Stimulated activated naive CD8-positive, alpha-beta T cell treated with anti-CD3 and anti-CD28 coated beads, Interleukin-15, Interleukin-2, amounts not matched to agents 100 U/mL and 50 U/mL, for 24 hours (primary cell): Measurements from ENCODE around the gene FLOT1.

Experiments
- ATAC-seq: fragments of 150-1000 bp; cut with Tn5 transposase; one replicate; pipeline ENCODE4 v1.10.0; 2021
- DNase-seq: peaks from one replicate; pipeline ENCODE4 v3.0.0; 2021

Gene FLOT1

DNA sequence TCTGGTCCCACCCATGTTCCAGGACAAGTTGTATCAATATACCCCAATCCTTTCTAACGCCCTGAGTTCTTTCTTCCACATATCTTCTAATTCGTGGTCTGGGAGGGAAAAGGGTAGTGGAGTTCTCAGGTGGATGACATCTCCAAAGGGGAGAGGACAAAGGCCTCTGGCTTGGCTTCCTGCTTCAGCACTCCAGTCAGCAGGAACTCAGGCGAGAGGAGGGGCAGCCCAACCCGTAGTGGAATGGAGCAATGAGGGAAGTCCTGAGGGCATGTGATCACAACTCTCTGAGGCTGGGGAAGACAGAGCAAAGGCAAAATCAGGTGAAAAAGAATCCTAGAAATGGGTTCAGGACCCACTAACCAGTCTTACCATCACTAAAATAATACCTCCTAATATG, 42.1 kb downstream of the FLOT1 start:
- no peak for DNase-seq

GRCh38 chr6:30696432-30696831, 46.1 kb downstream of the FLOT1 start:
- DNase-seq (no peak), ATAC-seq (no peak)

More for the DNA sequence above, 42.1 kb downstream of the FLOT1 start:
- no peak for ATAC-seq

- no peak for DNase-seq
- no peak for ATAC-seq
Measured at GRCh38 chr6:30691208-30691847, 51.2 kb downstream of the FLOT1 start.

GRCh38 chr6:30690403-30691207, 51.9 kb downstream of the FLOT1 start, which contains the start of gene NRM:
Gene NRM (minus strand): TSS chr6:30690984. CDS start chr6:30690974, 10 bp downstream.
- DNase-seq (peak; percentile 89), ATAC-seq (peak; percentile 44)

GRCh38 chr6:30689985-30690384, 52.5 kb downstream of the FLOT1 start:
- no peak for DNase-seq
- no peak for ATAC-seq

- DNase-seq (no peak), ATAC-seq (no peak)
Measured at GRCh38 chr6:30689022-30689865, 53.2 kb downstream of the FLOT1 start.

GRCh38 chr6:30688569-30688968, 53.9 kb downstream of the FLOT1 start:
- DNase-seq (peak; percentile 20), ATAC-seq (no peak)

DNA sequence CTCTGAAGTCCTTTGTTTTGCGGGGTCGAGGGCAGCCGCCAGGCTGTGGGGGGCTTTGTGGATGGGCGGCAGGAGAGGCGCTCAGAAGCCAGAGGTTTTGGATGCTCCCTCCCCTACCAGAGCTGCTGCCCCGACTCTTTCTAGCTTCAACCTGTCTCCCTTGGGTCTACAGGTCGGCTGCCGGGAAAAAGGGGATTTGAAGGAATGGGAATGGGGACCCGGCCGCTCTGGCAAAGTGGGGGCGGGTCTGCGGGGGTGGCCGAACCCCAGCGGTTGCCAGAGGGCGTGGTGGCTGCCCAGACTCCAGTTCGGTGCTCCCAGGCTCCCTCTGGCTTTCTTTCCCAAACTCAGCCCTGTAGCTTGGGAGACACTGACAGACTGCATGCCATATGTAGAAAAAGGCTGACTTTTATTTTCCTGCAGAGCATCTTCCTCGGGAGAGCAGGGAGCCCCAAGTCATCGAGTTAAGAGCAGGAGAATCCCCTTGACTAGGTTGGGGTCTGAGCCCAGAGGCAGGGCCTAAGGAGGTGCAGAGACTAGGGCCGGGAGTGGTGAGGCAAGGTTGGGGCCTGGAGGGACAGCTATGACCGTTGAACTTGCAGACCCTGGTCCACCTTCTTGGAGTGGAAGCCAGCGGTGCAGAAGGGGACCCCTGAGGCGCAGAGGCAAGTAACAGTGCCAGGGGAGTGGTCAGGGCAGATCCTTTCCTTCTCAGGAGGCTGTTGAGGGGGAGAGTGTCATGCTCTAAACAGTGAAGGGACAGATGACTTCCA, 54.6 kb downstream of the FLOT1 start:
- DNase-seq = peak; percentile 19

DNA sequence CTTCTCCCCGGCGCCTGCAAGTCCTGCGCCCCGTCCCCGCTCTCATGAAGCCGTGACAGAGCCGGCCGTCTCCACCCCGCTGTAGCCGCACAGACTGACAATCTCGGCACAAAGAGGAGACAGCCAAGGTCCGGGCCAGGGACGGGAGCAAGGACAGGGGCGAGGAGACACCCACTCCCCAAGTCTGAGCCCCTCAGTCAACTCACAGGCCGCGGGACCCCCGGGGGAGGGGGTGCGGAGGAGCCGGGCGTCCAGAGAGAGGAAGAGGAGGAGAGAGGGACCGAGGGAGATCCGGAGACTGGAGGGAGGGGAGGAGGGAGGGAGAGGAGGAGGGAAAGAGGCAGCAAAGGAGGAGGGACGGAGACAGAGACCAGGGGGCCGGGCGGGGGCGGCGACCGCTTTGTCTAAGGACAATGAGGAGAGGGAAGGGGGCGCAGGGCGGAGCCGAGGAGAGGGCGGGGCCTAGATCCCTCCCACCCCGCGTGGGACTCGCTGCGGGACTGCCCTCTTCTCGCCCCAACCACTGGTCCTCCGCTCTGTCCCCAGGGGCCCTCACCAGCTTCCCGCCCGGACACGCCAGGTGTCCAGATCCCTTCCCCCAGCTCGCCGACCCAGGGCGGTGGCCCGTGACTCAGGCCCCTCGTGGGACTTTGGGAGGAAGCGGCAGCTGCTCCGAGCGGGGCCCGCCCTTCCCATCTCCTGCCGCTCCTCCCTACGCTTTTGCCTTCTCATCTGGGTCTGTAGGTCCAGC, 55.4 kb downstream of the FLOT1 start:
- peak; percentile 21 for ATAC-seq
- DNase-seq = peak; percentile 90

More for the DNA sequence above, 54.6 kb downstream of the FLOT1 start:
- ATAC-seq = no peak

GRCh38 chr6:30686009-30686907, 56.2 kb downstream of the FLOT1 start, which contains the start of gene PPP1R18:
Gene PPP1R18 (minus strand): TSS chr6:30686645. CDS start chr6:30686018, 627 bp downstream.
- DNase-seq = peak; percentile 90
- ATAC-seq = peak; percentile 33

DNA sequence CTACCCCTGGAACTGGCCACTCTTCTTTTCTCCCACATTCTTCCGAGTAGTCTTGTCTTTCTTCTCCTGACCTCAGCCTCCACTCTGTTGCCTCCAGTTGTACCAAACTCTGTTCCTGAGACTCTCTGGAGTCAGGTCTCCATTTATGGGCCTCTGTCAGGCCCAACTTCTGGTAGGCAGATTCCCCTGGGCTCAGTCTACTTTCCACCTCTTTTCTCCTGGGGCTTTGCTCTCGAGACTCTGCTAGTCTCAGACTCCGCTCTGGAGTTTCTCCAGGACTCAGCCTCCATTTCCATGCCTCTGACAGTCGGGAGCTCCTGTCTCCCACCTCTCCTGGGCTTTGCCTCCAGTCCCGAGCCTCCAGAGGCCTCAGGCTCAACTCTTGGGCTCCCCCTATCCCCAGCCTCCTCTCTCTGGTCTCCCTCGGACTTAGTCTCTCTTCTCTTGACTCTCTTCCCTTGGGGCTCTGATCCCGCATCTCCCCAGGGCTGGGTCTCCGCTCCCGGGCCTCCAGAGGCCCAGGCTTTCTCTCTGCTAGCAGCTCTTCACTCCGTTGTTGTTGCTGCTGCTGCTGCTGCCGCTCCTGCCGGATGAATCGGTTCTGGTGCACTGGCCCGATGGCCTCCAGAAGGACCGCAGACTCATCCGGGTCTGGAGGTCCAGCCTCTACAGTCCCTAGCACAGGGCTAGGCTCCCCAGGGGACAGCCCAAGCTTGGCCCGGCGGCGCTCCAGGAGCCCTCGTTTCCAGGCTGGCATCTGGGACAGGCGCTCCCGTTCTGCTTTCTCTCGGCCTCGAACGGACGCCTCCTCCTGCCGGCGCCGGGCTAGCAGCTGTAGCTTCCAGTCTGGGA, 57.1 kb downstream of the FLOT1 start:
- ATAC-seq = no peak
- DNase-seq = peak; percentile 41

- peak; percentile 66 for DNase-seq
- ATAC-seq = no peak
Measured at GRCh38 chr6:30684386-30685156, 57.9 kb downstream of the FLOT1 start.

DNA sequence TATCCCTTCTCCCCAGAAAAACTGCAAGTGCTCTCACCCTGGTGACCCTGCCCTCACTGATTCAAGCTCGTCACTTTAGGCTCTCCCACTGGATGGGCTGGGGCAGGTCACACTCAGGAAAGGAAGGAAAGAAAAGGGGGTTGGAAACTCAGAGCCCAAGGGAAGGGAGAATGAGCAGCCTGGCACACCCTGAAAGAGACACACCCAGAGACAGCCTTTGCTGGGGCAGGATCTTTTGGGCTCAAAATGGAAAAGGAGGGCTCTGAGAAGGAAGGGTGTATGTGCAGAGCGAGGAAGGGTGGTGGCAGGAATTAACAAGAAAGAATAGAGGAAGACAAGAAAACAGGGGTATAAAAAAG, 58.5 kb downstream of the FLOT1 start:
- DNase-seq (no peak), ATAC-seq (no peak)

GRCh38 chr6:30683183-30683979, 59.1 kb downstream of the FLOT1 start:
- no peak for ATAC-seq

DNA sequence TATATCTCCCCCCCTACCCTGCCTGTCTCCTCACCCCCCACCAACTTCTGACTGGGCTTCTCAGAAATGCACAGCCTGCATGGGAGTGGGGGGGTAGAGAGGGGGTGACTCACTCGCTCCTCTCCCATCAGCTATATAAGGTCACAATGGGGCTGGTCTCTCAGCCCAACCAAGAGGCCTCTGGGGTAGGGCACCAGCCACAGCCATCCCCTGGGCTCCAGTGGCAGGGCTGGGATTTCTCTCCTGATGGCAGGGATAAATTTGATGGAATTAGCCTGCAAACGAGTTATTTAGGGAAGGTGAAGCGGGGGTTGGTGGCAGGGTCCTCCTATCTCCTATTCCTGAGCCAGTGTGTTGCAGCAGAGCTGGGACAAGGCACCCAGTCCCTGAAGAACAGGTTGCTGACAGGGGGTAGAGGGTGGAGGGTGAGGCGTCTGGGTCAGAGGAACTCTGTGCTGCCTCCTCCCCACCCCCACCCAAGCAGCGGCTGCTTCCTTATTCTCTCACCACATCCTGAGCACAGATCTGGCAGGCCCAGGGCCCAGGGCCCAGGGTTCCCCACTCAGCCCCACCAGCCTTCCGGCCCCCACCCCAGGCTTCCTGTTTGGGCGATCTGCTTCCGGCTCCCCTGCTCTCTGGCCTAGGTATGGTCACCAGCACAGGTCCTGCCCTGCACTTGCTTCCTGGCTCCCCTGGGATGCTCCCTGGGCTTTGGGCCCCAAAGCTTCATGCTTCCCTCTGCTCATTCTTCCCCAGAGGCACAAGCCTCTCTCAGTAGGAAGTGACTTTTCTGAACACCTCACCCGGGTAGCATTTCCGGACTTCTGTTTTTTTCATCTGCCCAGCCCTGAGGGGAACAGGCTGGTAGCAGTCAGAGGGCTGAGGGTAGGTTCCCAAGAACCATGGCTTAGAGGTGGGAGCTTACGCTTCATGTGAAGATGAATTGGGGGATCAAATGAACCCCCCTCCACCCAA, 60.1 kb downstream of the FLOT1 start:
- peak; percentile 72 for ATAC-seq

More at GRCh38 chr6:30683183-30683979, 59.1 kb downstream of the FLOT1 start:
- no peak for DNase-seq

GRCh38 chr6:30681766-30682142, 60.7 kb downstream of the FLOT1 start:
- DNase-seq = no peak

More for the DNA sequence above, 60.1 kb downstream of the FLOT1 start:
- DNase-seq = peak; percentile 89

More at GRCh38 chr6:30681766-30682142, 60.7 kb downstream of the FLOT1 start:
- ATAC-seq = no peak
